HepG2 (cell line): ENCODE data around the gene HAGHL.

Experiments used
- RAD51 ChIP-seq: fragments of 450-650 bp; IDR thresholded peaks from 2 replicates; pipeline ENCODE4 v1.6.1; 2016; ENCODE audit warnings: borderline replicate concordance
- RFX1 ChIP-seq: fragments of 450-650 bp; IDR thresholded peaks from 2 replicates; pipeline ENCODE4 v1.6.1; 2017
- ZNF782 ChIP-seq: sonication (generic); formaldehyde crosslinking; IDR thresholded peaks from 2 replicates; pipeline ENCODE4 v1.4.0; 2020; ENCODE audit warnings: missing genetic modification reagents, mild to moderate bottlenecking, borderline replicate concordance
- TF ChIP-seq, protein P1 (sequence below): sonication (generic); formaldehyde crosslinking; IDR thresholded peaks from 2 replicates; pipeline ENCODE4 v1.5.0; 2020; ENCODE audit warnings: mild to moderate bottlenecking, missing genetic modification reagents, moderate library complexity
- TF ChIP-seq, protein P2 (sequence below): IDR thresholded peaks from 2 replicates; pipeline ENCODE4 v1.6.1; 2016; ENCODE audit warnings: low read depth
- TF ChIP-seq, protein P3 (sequence below): sonication (generic); formaldehyde crosslinking; IDR thresholded peaks from 2 replicates; pipeline ENCODE4 v1.4.0; 2020; ENCODE audit warnings: missing genetic modification reagents

- TF ChIP-seq ZNF782: no peak
- TF ChIP-seq RAD51: no peak
- no peak for TF ChIP-seq RFX1
- TF ChIP-seq, protein P1, sequence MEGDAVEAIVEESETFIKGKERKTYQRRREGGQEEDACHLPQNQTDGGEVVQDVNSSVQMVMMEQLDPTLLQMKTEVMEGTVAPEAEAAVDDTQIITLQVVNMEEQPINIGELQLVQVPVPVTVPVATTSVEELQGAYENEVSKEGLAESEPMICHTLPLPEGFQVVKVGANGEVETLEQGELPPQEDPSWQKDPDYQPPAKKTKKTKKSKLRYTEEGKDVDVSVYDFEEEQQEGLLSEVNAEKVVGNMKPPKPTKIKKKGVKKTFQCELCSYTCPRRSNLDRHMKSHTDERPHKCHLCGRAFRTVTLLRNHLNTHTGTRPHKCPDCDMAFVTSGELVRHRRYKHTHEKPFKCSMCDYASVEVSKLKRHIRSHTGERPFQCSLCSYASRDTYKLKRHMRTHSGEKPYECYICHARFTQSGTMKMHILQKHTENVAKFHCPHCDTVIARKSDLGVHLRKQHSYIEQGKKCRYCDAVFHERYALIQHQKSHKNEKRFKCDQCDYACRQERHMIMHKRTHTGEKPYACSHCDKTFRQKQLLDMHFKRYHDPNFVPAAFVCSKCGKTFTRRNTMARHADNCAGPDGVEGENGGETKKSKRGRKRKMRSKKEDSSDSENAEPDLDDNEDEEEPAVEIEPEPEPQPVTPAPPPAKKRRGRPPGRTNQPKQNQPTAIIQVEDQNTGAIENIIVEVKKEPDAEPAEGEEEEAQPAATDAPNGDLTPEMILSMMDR: no peak
- TF ChIP-seq, protein P2, sequence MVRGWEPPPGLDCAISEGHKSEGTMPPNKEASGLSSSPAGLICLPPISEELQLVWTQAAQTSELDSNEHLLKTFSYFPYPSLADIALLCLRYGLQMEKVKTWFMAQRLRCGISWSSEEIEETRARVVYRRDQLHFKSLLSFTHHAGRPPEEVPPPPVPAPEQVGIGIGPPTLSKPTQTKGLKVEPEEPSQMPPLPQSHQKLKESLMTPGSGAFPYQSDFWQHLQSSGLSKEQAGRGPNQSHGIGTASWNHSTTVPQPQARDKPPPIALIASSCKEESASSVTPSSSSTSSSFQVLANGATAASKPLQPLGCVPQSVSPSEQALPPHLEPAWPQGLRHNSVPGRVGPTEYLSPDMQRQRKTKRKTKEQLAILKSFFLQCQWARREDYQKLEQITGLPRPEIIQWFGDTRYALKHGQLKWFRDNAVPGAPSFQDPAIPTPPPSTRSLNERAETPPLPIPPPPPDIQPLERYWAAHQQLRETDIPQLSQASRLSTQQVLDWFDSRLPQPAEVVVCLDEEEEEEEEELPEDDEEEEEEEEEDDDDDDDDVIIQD (CRISPR knock-in tag): no peak
- TF ChIP-seq, protein P3, sequence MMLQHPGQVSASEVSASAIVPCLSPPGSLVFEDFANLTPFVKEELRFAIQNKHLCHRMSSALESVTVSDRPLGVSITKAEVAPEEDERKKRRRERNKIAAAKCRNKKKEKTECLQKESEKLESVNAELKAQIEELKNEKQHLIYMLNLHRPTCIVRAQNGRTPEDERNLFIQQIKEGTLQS (CRISPR knock-in tag): no peak
Measured at GRCh38 chr16:702341-702740, 24.6 kb upstream of the HAGHL start.
